ENCODE data around the gene SSBP4. TPM values are rescaled to one million over a fixed set of nuclear protein-coding genes. Genes with fewer than 3 reads are reported as not detected.
A peak's percentile ranks its signal among the peaks of the same experiment; 100 is the strongest.

Gene SSBP4
- total and polyA plus RNA-seq, 9 of the 15 experiments (the other 6 are each of a cell fraction or from before 2014, with no cell fraction given), result 1.1 to 189 (median 39.0) TPM

DNA sequence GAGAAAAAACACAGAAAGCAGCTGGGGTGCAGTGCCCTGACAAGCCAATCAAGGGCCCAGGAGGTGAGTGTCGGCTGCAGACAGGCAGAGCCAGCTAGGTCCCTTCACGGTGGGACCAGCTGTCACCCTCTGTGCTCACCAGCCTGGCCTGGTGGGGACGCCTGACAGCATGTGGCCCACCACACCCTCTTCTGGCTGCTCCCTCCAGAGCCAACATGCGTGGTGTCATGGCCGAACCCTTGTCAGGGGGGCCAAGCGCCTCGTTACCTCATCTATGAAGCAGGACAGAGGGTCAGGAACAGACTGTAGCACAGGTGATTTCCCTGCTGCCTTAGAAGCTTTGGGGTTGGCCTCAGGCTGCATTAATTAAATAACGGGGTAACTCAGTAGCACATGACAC, 58.8 kb downstream of the SSBP4 start (continued):
- TF ChIP-seq, protein P1, sequence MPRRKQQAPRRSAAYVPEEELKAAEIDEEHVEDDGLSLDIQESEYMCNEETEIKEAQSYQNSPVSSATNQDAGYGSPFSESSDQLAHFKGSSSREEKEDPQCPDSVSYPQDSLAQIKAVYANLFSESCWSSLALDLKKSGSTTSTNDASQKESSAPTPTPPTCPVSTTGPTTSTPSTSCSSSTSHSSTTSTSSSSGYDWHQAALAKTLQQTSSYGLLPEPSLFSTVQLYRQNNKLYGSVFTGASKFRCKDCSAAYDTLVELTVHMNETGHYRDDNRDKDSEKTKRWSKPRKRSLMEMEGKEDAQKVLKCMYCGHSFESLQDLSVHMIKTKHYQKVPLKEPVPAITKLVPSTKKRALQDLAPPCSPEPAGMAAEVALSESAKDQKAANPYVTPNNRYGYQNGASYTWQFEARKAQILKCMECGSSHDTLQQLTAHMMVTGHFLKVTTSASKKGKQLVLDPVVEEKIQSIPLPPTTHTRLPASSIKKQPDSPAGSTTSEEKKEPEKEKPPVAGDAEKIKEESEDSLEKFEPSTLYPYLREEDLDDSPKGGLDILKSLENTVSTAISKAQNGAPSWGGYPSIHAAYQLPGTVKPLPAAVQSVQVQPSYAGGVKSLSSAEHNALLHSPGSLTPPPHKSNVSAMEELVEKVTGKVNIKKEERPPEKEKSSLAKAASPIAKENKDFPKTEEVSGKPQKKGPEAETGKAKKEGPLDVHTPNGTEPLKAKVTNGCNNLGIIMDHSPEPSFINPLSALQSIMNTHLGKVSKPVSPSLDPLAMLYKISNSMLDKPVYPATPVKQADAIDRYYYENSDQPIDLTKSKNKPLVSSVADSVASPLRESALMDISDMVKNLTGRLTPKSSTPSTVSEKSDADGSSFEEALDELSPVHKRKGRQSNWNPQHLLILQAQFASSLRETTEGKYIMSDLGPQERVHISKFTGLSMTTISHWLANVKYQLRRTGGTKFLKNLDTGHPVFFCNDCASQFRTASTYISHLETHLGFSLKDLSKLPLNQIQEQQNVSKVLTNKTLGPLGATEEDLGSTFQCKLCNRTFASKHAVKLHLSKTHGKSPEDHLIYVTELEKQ (CRISPR knock-in tag; IDR thresholded peaks at IDR 0.05), result 0 out of 2 replicates have a peak, but pooled peaks have one; percentile 79
- TF ChIP-seq THRAP3 (IDR thresholded peaks at IDR 0.05; ENCODE audit: borderline replicate concordance), result no peak
- TF ChIP-seq ZNF57 (CRISPR knock-in tag; IDR thresholded peaks at IDR 0.05), result 0 out of 2 replicates have a peak, but pooled peaks have one; percentile 31
- TF ChIP-seq, protein P2, sequence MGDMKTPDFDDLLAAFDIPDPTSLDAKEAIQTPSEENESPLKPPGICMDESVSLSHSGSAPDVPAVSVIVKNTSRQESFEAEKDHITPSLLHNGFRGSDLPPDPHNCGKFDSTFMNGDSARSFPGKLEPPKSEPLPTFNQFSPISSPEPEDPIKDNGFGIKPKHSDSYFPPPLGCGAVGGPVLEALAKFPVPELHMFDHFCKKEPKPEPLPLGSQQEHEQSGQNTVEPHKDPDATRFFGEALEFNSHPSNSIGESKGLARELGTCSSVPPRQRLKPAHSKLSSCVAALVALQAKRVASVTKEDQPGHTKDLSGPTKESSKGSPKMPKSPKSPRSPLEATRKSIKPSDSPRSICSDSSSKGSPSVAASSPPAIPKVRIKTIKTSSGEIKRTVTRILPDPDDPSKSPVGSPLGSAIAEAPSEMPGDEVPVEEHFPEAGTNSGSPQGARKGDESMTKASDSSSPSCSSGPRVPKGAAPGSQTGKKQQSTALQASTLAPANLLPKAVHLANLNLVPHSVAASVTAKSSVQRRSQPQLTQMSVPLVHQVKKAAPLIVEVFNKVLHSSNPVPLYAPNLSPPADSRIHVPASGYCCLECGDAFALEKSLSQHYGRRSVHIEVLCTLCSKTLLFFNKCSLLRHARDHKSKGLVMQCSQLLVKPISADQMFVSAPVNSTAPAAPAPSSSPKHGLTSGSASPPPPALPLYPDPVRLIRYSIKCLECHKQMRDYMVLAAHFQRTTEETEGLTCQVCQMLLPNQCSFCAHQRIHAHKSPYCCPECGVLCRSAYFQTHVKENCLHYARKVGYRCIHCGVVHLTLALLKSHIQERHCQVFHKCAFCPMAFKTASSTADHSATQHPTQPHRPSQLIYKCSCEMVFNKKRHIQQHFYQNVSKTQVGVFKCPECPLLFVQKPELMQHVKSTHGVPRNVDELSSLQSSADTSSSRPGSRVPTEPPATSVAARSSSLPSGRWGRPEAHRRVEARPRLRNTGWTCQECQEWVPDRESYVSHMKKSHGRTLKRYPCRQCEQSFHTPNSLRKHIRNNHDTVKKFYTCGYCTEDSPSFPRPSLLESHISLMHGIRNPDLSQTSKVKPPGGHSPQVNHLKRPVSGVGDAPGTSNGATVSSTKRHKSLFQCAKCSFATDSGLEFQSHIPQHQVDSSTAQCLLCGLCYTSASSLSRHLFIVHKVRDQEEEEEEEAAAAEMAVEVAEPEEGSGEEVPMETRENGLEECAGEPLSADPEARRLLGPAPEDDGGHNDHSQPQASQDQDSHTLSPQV (IDR thresholded peaks at IDR 0.05), result peak; percentile 88
- TF ChIP-seq, protein P3, sequence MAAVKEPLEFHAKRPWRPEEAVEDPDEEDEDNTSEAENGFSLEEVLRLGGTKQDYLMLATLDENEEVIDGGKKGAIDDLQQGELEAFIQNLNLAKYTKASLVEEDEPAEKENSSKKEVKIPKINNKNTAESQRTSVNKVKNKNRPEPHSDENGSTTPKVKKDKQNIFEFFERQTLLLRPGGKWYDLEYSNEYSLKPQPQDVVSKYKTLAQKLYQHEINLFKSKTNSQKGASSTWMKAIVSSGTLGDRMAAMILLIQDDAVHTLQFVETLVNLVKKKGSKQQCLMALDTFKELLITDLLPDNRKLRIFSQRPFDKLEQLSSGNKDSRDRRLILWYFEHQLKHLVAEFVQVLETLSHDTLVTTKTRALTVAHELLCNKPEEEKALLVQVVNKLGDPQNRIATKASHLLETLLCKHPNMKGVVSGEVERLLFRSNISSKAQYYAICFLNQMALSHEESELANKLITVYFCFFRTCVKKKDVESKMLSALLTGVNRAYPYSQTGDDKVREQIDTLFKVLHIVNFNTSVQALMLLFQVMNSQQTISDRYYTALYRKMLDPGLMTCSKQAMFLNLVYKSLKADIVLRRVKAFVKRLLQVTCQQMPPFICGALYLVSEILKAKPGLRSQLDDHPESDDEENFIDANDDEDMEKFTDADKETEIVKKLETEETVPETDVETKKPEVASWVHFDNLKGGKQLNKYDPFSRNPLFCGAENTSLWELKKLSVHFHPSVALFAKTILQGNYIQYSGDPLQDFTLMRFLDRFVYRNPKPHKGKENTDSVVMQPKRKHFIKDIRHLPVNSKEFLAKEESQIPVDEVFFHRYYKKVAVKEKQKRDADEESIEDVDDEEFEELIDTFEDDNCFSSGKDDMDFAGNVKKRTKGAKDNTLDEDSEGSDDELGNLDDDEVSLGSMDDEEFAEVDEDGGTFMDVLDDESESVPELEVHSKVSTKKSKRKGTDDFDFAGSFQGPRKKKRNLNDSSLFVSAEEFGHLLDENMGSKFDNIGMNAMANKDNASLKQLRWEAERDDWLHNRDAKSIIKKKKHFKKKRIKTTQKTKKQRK (IDR thresholded peaks at IDR 0.05; ENCODE audit: borderline replicate concordance, low read depth, low read length), result no peak
- TF ChIP-seq, protein P4, sequence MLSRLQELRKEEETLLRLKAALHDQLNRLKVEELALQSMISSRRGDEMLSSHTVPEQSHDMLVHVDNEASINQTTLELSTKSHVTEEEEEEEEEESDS (CRISPR knock-in tag; IDR thresholded peaks at IDR 0.05), result no peak
- no peak for TF ChIP-seq ZNF232 (CRISPR knock-in tag; IDR thresholded peaks at IDR 0.05)
- TF ChIP-seq GATAD2A (IDR thresholded peaks at IDR 0.05), result no peak
- no peak for TF ChIP-seq L3MBTL2 (IDR thresholded peaks at IDR 0.05)
- TF ChIP-seq CSDE1 (IDR thresholded peaks at IDR 0.05), result no peak

Measured in K562 (cell line).